GM10266 (cell line): ENCODE data around the gene NCOR1.

ENCODE experiments used
- DNase-seq: peaks from one replicate; pipeline ENCODE4 v3.0.0; 2012; ENCODE audit errors: extremely low spot score
- CTCF ChIP-seq: IDR thresholded peaks from 2 replicates; pipeline ENCODE4 v1.5.1; 2012; ENCODE audit warnings: mild to moderate bottlenecking, low read depth; ENCODE audit not compliant: control insufficient read depth, insufficient read depth; ENCODE audit errors: missing control alignments

Gene NCOR1

GRCh38 chr17:16037636-16038035 is 177.7 kb downstream of the NCOR1 start:
- DNase-seq: no peak
- TF ChIP-seq CTCF: no peak

- TF ChIP-seq CTCF: no peak
- DNase-seq: no peak
Measured at GRCh38 chr17:16036261-16036660, 179.1 kb downstream of the NCOR1 start.

- no peak for TF ChIP-seq CTCF
Measured at GRCh38 chr17:16033729-16034349, 181.5 kb downstream of the NCOR1 start.

GRCh38 chr17:16027708-16028584 is 187.4 kb downstream of the NCOR1 start:
- no peak for TF ChIP-seq CTCF
- DNase-seq: peak; percentile 47

More at GRCh38 chr17:16033729-16034349, 181.5 kb downstream of the NCOR1 start:
- DNase-seq: no peak

- no peak for TF ChIP-seq CTCF
- DNase-seq: no peak
Measured at GRCh38 chr17:16026895-16027294, 188.4 kb downstream of the NCOR1 start.

GRCh38 chr17:16025202-16025601 is 190.1 kb downstream of the NCOR1 start:
- DNase-seq: no peak
- no peak for TF ChIP-seq CTCF

- TF ChIP-seq CTCF: no peak
- no peak for DNase-seq
Measured at GRCh38 chr17:16023881-16024280, 191.5 kb downstream of the NCOR1 start.
